Naive thymus-derived CD4-positive, alpha-beta T cell (primary cell): Measurements from ENCODE around the gene FOXP2. TPM values are rescaled to one million over a fixed set of nuclear protein-coding genes. Genes with fewer than 3 reads are reported as not detected.

Source experiments
- ATAC-seq: fragments of 150-1000 bp; cut with Tn5 transposase; 2 replicates; pipeline ENCODE4 v1.10.0; 2021; ENCODE audit warnings: mild to moderate bottlenecking, moderate library complexity
- CTCF ChIA-PET: fragments of 350-600 bp; sonication (Branson Sonifier 250); formaldehyde crosslinking; loops from one replicate; lab custom pipeline; 2021; ENCODE audit warnings: antibody characterized with exemption; lab: Charles Lee
- POLR2A ChIA-PET: fragments of 350-600 bp; sonication (Branson Sonifier 250); formaldehyde crosslinking; loops from one replicate; lab custom pipeline; 2021; ENCODE audit warnings: antibody characterized with exemption, inconsistent platforms; lab: Charles Lee
- DNase-seq, 9 donors: peaks; one replicate each; pipeline versions ENCODE4 v3.0.0 to v3.0.0-alpha.2; 2020 to 2022; ENCODE audit warnings: mixed read lengths in 1 of 9
- H3K27ac ChIP-seq: one replicate; pipeline ENCODE4 v1.7.0; 2013; ENCODE audit warnings: mild to moderate bottlenecking, low read depth, low read length, moderate library complexity
- H3K27me3 ChIP-seq, 2 donors: one replicate each; pipeline ENCODE4 v1.7.0; 2013; ENCODE audit warnings: low read length in 2 of 2, mild to moderate bottlenecking in 2 of 2, moderate library complexity in 2 of 2; ENCODE audit not compliant: control insufficient read depth in 2 of 2, insufficient read depth in 2 of 2
- H3K36me3 ChIP-seq, 3 experiments: 1 replicate in 2 of 3; 2 replicates in 1 of 3; pipeline ENCODE4 v1.7.0; 2013; ENCODE audit warnings: low read length in 3 of 3, mild to moderate bottlenecking in 3 of 3, moderate library complexity in 1 of 3; ENCODE audit not compliant: insufficient read depth in 3 of 3, control insufficient read depth in 2 of 3
- H3K4me1 ChIP-seq, 2 donors: one replicate each; pipeline ENCODE4 v1.7.0; 2013; ENCODE audit warnings: low read length in 2 of 2, mild to moderate bottlenecking in 2 of 2, moderate library complexity in 1 of 2; ENCODE audit not compliant: control insufficient read depth in 2 of 2, insufficient read depth in 2 of 2
- H3K4me3 ChIP-seq: 2 replicates; pipeline ENCODE4 v1.7.0; 2013; ENCODE audit warnings: mild to moderate bottlenecking, low read length
- H3K9me3 ChIP-seq, 3 experiments: 1 replicate in 2 of 3; 2 replicates in 1 of 3; pipeline ENCODE4 v1.7.0; 2013; ENCODE audit warnings: low read length in 3 of 3; ENCODE audit not compliant: control insufficient read depth in 2 of 3
- H3K27ac Mint-ChIP-seq, 9 donors: one replicate each; pipeline ENCODE4 v1.8.0; 2020 to 2022; ENCODE audit warnings: mixed read lengths in 9 of 9, mild to moderate bottlenecking in 8 of 9, moderate library complexity in 5 of 9, inconsistent platforms in 2 of 9
- H3K27me3 Mint-ChIP-seq, 5 donors: one replicate each; pipeline ENCODE4 v1.8.0; 2021 to 2022; ENCODE audit warnings: mixed read lengths in 5 of 5, mild to moderate bottlenecking in 1 of 5
- H3K36me3 Mint-ChIP-seq, 5 donors: one replicate each; pipeline ENCODE4 v1.8.0; 2020 to 2022; ENCODE audit warnings: mixed read lengths in 5 of 5, mild to moderate bottlenecking in 3 of 5, inconsistent platforms in 1 of 5
- H3K4me1 Mint-ChIP-seq, 7 donors: one replicate each; pipeline ENCODE4 v1.8.0; 2020 to 2022; ENCODE audit warnings: mixed read lengths in 7 of 7, mild to moderate bottlenecking in 3 of 7, inconsistent platforms in 1 of 7
- H3K4me3 Mint-ChIP-seq, 10 donors: one replicate each; pipeline ENCODE4 v1.8.0; 2020 to 2022; ENCODE audit warnings: mild to moderate bottlenecking in 10 of 10, mixed read lengths in 10 of 10, moderate library complexity in 6 of 10, inconsistent platforms in 2 of 10
- H3K9me3 Mint-ChIP-seq, 11 donors: one replicate each; pipeline ENCODE4 v1.8.0; 2020 to 2022; ENCODE audit warnings: mixed read lengths in 11 of 11, mild to moderate bottlenecking in 4 of 11, inconsistent platforms in 1 of 11, moderate library complexity in 1 of 11
- intact Hi-C, 2 donors: fragments of 100-400 bp; cut with micrococcal nuclease; formaldehyde crosslinking; loops; one replicate each; pipeline ENCODE4 v1.15.1; 2023
- polyA plus RNA-seq, 2 donors: library from polyadenylated mRNA; unstranded; fragments of 300-500 nt; fragmentation: Illumina TruSeq; gene quantifications; one replicate each; pipeline ENCODE4 v1.2.3, GENCODE V29; 2021
- total RNA-seq, 6 experiments: library from RNA in 5 of 6; stranded (reverse) in 5 of 6; gene quantifications; 1 replicate in 5 of 6; 2 replicates in 1 of 6; pipeline ENCODE4 v1.2.3 and lab custom pipeline; 2021 to 2026

FOXP2 gene
- total and polyA plus RNA-seq, 7 experiments from 2014 or later: not detected

- Histone ChIP-seq H3K36me3 (no peaks in the 10 kb centered on the region), H3K4me1 (no peaks in the 10 kb centered on the region), H3K9me3 (no peaks in the 10 kb centered on the region), H3K27ac (no peak overlapping the region), H3K4me3 (no peak overlapping the region), H3K27me3 (no peaks in the 10 kb centered on the region)
- DNase-seq (no peak), ATAC-seq (no peak)
- no peak overlapping the region for H3K27ac Mint-ChIP-seq
- POLR2A ChIA-PET: no interaction called here
- no peak overlapping the region for H3K4me3 Mint-ChIP-seq
- H3K9me3 Mint-ChIP-seq: no peaks in the 10 kb centered on the region
- CTCF ChIA-PET: no interaction called here
- H3K27me3 Mint-ChIP-seq: peaks cover 0 to 11% (median 2%) of the 10 kb centered on the region in 5 donors
- no peaks in the 10 kb centered on the region for H3K4me1 Mint-ChIP-seq
- no peaks in the 10 kb centered on the region for H3K36me3 Mint-ChIP-seq
- intact Hi-C loops: no loop called here
These were observed 242.7 kb downstream of the FOXP2 start for GRCh38 chr7:114657279-114657678.

GRCh38 chr7:114658216-114658615 is 243.6 kb downstream of the FOXP2 start:
- no peaks in the 10 kb centered on the region for H3K4me1 ChIP-seq
- Mint-ChIP-seq H3K27ac (no peak overlapping the region), H3K9me3 (no peaks in the 10 kb centered on the region), H3K36me3 (no peaks in the 10 kb centered on the region), H3K4me3 (no peak overlapping the region), H3K4me1 (no peaks in the 10 kb centered on the region), H3K27me3 (peaks cover 0 to 11% (median 2%) of the 10 kb centered on the region in 5 donors)
- no peak overlapping the region for H3K4me3 ChIP-seq
- DNase-seq (no peak), ATAC-seq (no peak)
- intact Hi-C loops: no loop called here
- H3K36me3 ChIP-seq: no peaks in the 10 kb centered on the region
- CTCF ChIA-PET: no interaction called here
- H3K27me3 ChIP-seq: no peaks in the 10 kb centered on the region
- POLR2A ChIA-PET: no interaction called here
- no peak overlapping the region for H3K27ac ChIP-seq
- H3K9me3 ChIP-seq: no peaks in the 10 kb centered on the region

- H3K4me3 Mint-ChIP-seq: no peak overlapping the region
- Histone ChIP-seq H3K9me3 (no peaks in the 10 kb centered on the region), H3K4me1 (no peaks in the 10 kb centered on the region), H3K4me3 (no peak overlapping the region), H3K27me3 (no peaks in the 10 kb centered on the region), H3K27ac (no peak overlapping the region), H3K36me3 (no peaks in the 10 kb centered on the region)
- DNase-seq (no peak), ATAC-seq (no peak)
- H3K4me1 Mint-ChIP-seq: no peaks in the 10 kb centered on the region
- POLR2A ChIA-PET: no interaction called here
- intact Hi-C loops: loop anchor here in 1 of 2 donors (10.0 kb wide), 1 partner anchor 635 kb away; no protein-coding TSS in a partner anchor
- CTCF ChIA-PET: no interaction called here
- no peaks in the 10 kb centered on the region for H3K9me3 Mint-ChIP-seq
- no peak overlapping the region for H3K27ac Mint-ChIP-seq
- no peaks in the 10 kb centered on the region for H3K36me3 Mint-ChIP-seq
- H3K27me3 Mint-ChIP-seq: peaks cover 0 to 6% (median 2%) of the 10 kb centered on the region in 5 donors
These were observed 245.0 kb downstream of the FOXP2 start for GRCh38 chr7:114659409-114660125.

GRCh38 chr7:114660126-114660486 is 245.5 kb downstream of the FOXP2 start:
- ATAC-seq (no peak), DNase-seq (no peak)
- no peaks in the 10 kb centered on the region for H3K9me3 ChIP-seq
- POLR2A ChIA-PET: no interaction called here
- CTCF ChIA-PET: no interaction called here
- Mint-ChIP-seq H3K9me3 (no peaks in the 10 kb centered on the region), H3K4me1 (no peaks in the 10 kb centered on the region), H3K27ac (no peak overlapping the region), H3K36me3 (no peaks in the 10 kb centered on the region), H3K4me3 (no peak overlapping the region), H3K27me3 (peaks cover 0 to 6% (median 2%) of the 10 kb centered on the region in 5 donors)
- no peak overlapping the region for H3K4me3 ChIP-seq
- H3K36me3 ChIP-seq: no peaks in the 10 kb centered on the region
- intact Hi-C loops: loop anchor here in 1 of 2 donors (10.0 kb wide), 1 partner anchor 635 kb away; no protein-coding TSS in a partner anchor
- no peak overlapping the region for H3K27ac ChIP-seq
- no peaks in the 10 kb centered on the region for H3K4me1 ChIP-seq
- H3K27me3 ChIP-seq: no peaks in the 10 kb centered on the region

- intact Hi-C loops: loop anchor here in 1 of 2 donors (10.0 kb wide), 1 partner anchor 636 kb away; no protein-coding TSS in a partner anchor
- no peaks in the 10 kb centered on the region for H3K9me3 ChIP-seq
- no peaks in the 10 kb centered on the region for H3K36me3 Mint-ChIP-seq
These were observed 246.1 kb downstream of the FOXP2 start for GRCh38 chr7:114660753-114661152.

GRCh38 chr7:114662002-114662677 is 247.5 kb downstream of the FOXP2 start:
- no peak overlapping the region for H3K4me3 Mint-ChIP-seq

More at GRCh38 chr7:114660753-114661152, 246.1 kb downstream of the FOXP2 start:
- Mint-ChIP-seq H3K9me3 (no peaks in the 10 kb centered on the region), H3K4me1 (no peaks in the 10 kb centered on the region), H3K4me3 (no peak overlapping the region), H3K27me3 (peaks cover 0 to 6% (median 4%) of the 10 kb centered on the region in 5 donors), H3K27ac (no peak overlapping the region)
- no peak for DNase-seq
- Histone ChIP-seq H3K4me1 (no peaks in the 10 kb centered on the region), H3K27me3 (no peaks in the 10 kb centered on the region), H3K36me3 (no peaks in the 10 kb centered on the region), H3K4me3 (no peak overlapping the region), H3K27ac (no peak overlapping the region)
- ChIA-PET POLR2A (no interaction called here), CTCF (no interaction called here)
- ATAC-seq: no peak

More at GRCh38 chr7:114662002-114662677, 247.5 kb downstream of the FOXP2 start:
- no peak for DNase-seq
- ChIA-PET CTCF (no interaction called here), POLR2A (no interaction called here)
- no peaks in the 10 kb centered on the region for H3K9me3 ChIP-seq
- H3K4me1 Mint-ChIP-seq: no peaks in the 10 kb centered on the region
- H3K27me3 ChIP-seq: no peaks in the 10 kb centered on the region
- no peak overlapping the region for H3K27ac Mint-ChIP-seq
- no peaks in the 10 kb centered on the region for H3K9me3 Mint-ChIP-seq
- H3K4me1 ChIP-seq: no peaks in the 10 kb centered on the region
- no peak overlapping the region for H3K27ac ChIP-seq
- no peak overlapping the region for H3K4me3 ChIP-seq
- no peaks in the 10 kb centered on the region for H3K36me3 ChIP-seq
- intact Hi-C loops: loop anchor here in 1 of 2 donors (10.0 kb wide), 1 partner anchor 637 kb away; no protein-coding TSS in a partner anchor
- ATAC-seq: no peak
- peaks cover 0 to 6% (median 4%) of the 10 kb centered on the region in 5 donors for H3K27me3 Mint-ChIP-seq
- H3K36me3 Mint-ChIP-seq: no peaks in the 10 kb centered on the region
